Pulmonary artery endothelial cell (primary cell): ENCODE measurements around the gene DIAPH2. TPM values are rescaled to one million over a fixed set of nuclear protein-coding genes. Genes with fewer than 3 reads are reported as not detected.

Experiments used
- DNase-seq: peaks from one replicate; pipeline ENCODE4 v3.0.0-alpha.2; 2011; ENCODE audit warnings: low read depth, low spot score
- total RNA-seq: library from RNA; depleted of rRNA; stranded (reverse); fragments of >200 nt; gene quantifications from 2 replicates; pipeline ENCODE4 v1.2.3, GENCODE V29; 2014

The DIAPH2 gene
- total RNA-seq, 1 donor from 2014 or later = 19.6 TPM

DNA sequence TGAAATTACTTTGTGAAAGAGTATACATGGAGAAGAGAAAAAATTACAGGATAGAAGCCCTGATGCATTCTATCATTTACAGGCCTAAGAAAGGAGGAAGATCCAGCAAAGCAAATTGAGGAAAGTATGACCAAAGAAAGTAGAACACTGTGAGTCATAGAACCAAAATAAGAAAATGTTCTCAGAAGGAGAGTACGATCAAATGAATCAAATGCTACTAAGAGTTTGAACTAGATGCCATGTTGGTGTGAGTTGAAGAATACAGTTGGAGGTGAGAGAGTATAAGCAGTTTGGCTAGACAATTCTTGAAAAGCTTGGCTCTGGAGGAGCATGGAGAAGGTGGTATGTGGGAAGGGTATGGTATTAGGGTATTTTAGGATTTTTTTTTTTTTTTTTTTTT lies 360.8 kb downstream of the DIAPH2 start:
- no peak for DNase-seq

DNA sequence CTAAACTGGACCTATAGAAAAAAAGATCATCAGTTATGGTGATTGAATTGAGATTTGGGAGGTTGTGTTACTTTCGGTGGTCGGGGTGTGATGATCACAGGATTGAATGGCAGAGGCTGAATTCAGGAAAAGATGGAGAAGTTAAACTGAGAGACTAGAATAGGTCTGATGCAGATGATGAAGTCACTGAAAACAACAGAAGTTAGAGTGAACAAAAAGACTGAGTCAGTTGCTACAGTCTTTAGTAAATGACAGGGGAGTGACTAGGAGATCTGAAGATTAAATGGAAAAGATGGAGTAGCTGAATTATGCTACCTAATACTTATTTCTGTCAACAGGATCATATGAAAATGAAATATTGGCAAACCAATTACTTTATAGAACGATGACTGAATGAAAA lies 362.2 kb downstream of the DIAPH2 start:
- DNase-seq = no peak

GRCh38 chrX:97050392-97050791 lies 365.8 kb downstream of the DIAPH2 start:
- DNase-seq = no peak

- DNase-seq = no peak
These were observed 372.8 kb downstream of the DIAPH2 start for GRCh38 chrX:97057349-97057909.

DNA sequence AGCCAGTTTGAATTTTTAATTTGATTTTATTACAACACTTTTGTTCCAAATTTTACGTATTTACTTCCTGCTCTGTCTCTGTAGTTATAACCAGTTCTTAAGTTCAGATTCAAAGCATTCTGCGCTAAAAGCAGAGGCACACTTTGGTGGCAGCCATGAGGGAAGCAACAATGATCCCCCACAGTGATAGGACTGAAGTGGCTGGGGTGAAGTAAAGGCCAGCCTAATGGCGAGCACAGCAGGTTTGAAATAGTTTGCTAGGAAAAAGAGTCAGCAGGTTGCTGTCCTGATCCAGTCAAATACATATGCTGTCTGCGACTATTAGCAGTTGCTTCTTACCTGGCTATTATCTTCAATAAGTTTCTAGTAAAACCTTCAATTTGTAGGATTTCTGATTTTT lies 375.4 kb downstream of the DIAPH2 start:
- no peak for DNase-seq

DNA sequence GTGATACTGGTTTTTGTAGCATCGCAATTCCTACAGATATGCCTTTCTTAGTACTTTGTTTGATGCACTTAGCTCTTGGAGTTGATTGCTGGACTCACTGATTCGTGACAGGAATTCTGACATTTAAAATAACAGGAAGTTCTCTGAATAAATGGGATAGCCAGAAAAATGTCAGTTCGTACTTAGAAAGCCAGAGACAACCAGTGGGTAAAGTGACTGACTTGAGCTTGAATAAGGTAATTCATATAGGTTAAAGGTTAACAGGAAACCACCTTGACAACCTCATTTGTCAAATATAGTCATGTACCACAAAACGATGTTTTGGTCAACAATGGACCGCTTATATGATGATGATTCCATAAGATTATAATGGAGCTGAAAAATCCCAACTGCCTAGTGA lies 380.4 kb downstream of the DIAPH2 start:
- DNase-seq = no peak

DNA sequence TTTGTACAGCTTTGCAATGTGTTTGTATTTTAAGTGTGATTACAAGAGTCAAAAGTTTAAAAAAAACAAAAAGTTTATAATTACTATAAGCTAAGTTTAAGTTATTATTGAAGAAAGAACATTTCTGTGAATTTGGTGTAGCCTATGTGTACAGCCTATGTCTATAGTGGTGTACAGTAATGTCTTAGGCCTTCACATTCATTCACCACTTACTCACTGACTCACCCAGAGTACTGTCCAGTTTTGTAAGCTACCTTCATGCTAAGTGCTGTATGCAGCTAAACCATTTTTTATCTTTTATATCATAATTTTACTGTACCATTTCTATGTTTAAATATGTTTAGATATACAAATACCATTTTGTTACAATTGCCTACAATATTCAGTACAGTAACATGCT lies 381.3 kb downstream of the DIAPH2 start:
- no peak for DNase-seq

- no peak for DNase-seq
These were observed 381.7 kb downstream of the DIAPH2 start for GRCh38 chrX:97066381-97066780.

DNA sequence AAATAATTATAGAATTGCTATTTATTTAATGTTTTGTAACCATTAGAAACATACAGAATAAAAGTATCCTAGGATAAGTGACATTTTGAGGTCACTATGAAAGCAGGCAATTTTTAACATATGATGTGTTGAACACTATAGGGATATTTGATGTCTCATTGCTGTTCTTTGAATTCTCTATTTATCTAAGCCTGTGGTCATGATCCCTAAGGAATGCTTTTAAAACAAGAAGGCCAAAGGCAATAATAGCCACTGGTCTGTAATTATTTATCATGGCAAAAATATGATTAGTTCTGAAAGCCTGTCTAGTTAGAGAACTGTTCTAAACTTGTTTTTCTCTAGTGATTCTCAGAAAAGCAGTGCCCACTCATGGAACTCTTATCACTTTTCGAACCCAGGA lies 385.7 kb downstream of the DIAPH2 start:
- DNase-seq = no peak

DNA sequence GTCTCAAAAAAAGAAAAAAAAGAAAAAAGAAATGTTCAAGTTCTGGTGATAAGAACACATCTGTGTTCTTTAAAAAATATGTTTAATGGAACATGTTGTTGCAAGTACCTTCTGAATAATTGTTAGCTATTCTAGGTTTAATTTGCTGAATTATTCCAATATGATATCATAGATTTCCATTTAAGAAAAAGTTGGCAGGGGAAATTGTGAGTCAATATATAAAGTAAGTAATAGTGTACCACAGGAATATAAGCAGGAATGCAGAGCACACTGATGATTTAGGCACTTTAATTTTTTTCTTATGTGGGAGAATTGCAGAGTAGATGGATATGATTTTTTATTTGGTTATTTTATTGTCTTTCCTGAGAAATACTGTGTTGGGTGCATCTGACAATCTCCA lies 389.8 kb downstream of the DIAPH2 start:
- DNase-seq = no peak

DNA sequence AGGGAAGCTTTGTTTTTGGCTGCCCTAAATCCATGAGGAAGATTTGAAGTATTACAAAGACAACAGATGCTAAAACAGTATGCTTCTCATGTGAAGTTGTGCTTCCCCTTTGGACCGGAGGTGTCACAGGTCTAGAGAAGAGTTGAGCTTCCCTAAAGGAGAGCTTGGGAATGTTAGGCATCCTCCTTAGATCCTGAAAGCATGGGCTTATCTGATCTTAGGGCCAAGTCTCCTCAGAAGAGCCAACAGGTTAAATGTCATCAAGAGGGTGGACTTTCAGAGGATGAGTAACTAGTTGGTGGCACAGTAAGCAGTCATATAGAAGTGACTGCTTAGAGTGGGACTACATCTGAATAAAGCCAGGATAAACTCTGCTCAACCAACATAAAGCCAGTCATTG lies 404.5 kb downstream of the DIAPH2 start:
- DNase-seq = no peak

GRCh38 chrX:97096385-97096784 lies 411.7 kb downstream of the DIAPH2 start:
- no peak for DNase-seq

DNA sequence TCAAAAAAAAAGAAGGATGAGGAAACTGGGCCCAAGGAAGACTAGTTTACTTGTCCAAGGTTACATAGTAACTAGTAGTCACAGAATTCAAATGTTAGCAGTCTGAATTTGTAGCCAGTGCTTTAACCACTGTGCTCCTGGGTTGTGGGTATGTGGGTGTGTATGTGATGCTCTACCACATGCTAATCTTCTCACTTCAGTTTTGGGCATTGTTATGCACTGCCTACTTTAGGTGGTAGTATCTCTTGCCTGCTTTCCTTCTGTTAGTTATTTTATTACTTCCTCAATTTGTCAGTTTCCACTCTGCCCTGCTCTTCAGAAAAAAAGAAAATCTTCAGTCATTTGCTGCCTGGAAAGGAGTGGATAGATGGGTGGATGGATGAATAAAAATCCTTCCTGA lies 418.3 kb downstream of the DIAPH2 start:
- no peak for DNase-seq

- no peak for DNase-seq
These were observed 425.1 kb downstream of the DIAPH2 start for GRCh38 chrX:97109730-97110129.

DNA sequence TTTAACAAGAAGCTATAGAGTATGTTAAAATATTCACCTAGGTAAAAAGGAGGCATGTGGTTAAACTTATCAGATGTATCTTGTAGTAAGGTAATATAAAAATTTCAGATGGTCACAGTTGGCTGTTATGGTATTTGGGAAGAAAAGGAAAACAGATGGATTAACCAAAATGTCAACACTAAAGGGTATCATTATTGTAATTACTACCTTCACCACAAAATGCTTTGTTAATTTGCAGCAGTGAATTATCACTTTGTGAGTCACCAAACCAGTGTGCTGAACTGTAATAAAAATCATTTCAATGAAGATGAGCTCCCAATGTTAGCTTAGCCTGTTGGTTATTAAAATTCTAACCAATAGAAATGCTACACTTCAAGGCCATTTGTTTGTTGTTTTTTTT lies 432.9 kb downstream of the DIAPH2 start:
- no peak for DNase-seq

GRCh38 chrX:97119474-97120109 lies 434.9 kb downstream of the DIAPH2 start:
- DNase-seq = no peak

- no peak for DNase-seq
These were observed 438.4 kb downstream of the DIAPH2 start for GRCh38 chrX:97123001-97123400.

DNA sequence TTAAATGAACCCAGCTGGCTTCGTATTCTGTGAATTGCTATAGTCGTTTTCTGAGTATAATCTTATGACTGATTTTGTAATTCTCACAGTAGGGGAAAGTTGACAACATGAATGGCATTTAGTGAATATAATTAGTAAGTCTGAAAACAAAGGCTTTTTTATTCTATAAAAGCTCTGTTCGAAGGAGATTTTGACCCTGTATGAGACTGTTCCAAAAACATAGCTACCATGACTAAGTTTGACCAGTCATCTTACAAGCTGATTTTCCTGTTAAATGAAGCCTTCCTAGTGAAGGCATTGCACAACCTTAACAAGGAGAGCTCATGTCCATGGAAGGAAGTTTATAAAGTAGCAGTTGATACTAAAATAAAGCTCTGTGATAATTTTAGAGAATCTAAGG lies 441.4 kb downstream of the DIAPH2 start:
- no peak for DNase-seq

DNA sequence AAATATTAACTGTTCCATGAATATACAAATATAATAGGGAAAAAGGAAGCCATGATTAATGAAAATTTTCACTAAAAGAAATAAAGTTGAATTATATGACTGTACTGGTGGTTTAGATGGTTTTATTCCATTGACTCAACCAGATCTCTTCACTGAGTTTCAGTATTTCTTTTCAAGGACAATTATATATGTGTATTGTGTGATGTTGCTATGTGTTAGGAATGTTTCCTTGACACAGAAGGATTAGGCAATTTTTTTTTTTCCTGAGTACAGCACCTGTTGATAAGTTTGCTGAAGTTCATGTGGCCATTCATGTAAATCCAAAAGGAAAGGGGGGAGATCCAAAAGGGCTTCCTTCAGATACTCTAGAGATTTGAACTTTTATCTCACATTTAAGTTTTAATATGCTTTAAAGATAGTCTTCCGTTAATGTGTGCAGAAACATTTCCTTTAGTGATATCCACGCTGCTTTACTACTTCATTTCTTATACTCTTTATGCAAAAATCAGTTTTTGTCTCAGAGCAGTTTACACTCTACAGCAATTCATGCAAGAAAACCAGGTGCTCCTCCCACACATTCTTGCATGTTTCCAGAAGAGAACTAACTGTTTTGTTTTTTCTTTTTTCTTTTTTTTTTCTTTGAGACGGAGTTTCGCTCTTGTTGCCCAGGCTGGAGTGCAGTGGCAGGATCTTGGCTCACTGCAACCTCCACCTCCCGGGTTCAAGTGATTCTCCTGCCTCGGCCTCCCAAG lies 448.2 kb downstream of the DIAPH2 start:
- DNase-seq = no peak

GRCh38 chrX:97145934-97146333 lies 461.3 kb downstream of the DIAPH2 start:
- no peak for DNase-seq

DNA sequence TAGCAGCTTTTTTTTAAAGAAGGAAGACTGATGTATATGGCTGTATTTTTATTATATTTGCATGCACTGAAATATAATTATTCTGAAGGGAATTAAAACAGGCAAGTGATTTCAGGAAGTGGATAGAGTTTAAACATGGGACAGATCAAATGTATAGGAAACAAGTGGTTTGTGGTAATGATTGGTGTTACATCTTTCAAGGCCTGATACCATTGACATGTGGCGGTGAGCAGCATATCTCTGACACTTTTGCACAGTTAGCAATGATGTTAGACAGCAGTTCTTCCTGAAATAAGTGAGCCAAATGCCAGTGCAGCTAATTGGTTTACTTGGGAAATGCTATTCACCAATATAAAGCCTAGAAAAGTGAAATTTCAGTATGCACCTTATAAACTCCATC lies 471.2 kb downstream of the DIAPH2 start:
- DNase-seq = no peak

DNA sequence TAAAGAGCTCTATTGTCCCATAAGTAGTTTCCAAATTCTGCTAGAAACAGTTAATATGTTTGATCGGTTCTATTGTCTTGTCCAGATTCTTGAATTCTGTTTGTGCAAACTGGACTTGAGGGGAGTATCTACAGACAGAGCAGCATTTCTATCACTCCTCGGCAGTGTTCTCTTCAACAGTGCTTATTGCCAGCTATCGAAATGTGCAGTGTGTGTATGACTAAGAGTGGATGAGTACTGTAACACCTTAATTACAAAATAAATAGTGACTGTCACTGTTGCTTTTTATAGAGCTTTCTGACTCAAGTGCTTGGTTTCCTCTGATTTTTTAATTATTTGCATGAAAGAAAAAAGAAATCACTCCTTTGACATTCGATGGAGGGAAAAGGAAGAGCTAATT lies 473.6 kb downstream of the DIAPH2 start:
- no peak for DNase-seq
